ENCODE results near the gene EXO5. TPM values are rescaled to one million over a fixed set of nuclear protein-coding genes. Genes with fewer than 3 reads are reported as not detected.

EXO5 gene
- total RNA-seq, 1 experiment from 2014 or later = 9.1 TPM

- no peak for DNase-seq
- Mint-ChIP-seq H3K4me1 (ENCODE audit: low read depth, unreplicated experiment) (no peaks in the 10 kb centered on the region), H3K36me3 (ENCODE audit: insufficient read depth, unreplicated experiment) (no peaks in the 10 kb centered on the region), H3K9me3 (ENCODE audit: unreplicated experiment) (no peaks in the 10 kb centered on the region), H3K27ac (ENCODE audit: unreplicated experiment) (no peak overlapping the region), H3K27me3 (ENCODE audit: insufficient read depth, unreplicated experiment) (peaks cover 4% of the 10 kb centered on the region), H3K4me3 (ENCODE audit: unreplicated experiment) (no peak overlapping the region)
- no peaks in the 10 kb centered on the region for H3K9me3 ChIP-seq
- ChIA-PET CTCF (no interaction called here), POLR2A (no interaction called here)
- no peaks in the 10 kb centered on the region for H3K36me3 ChIP-seq (ENCODE audit: control insufficient read depth, insufficient read depth, low read length)
- TF ChIP-seq CTCF (IDR thresholded peaks at IDR 0.05; ENCODE audit: insufficient read depth in 1 of 2, low read depth in 1 of 2, low read length in 1 of 2, severe bottlenecking in 1 of 2, unreplicated experiment in 1 of 2) = no peak
- no TSS peak for BruUV-seq (replicated peaks)
- no peaks in the 10 kb centered on the region for H3K4me1 ChIP-seq
- H3K27me3 ChIP-seq (replicated peaks; ENCODE audit: control insufficient read depth, insufficient read depth, low read length) = no peaks in the 10 kb centered on the region
- no peak overlapping the region for H3K4me3 ChIP-seq (ENCODE audit: low read depth, low read length)
- intact Hi-C loops (cut with micrococcal nuclease; ENCODE audit: unreplicated experiment) = no loop called here
Measured at GRCh38 chr1:40564913-40565312, 56.3 kb downstream of the EXO5 start.

Other genes with a start within 250 kb of the EXO5 start
- gene COL9A2, start 191.5 kb upstream of the EXO5 start, total RNA-seq (2022) = 0.23 and 0.39 TPM in 2 replicates
- 6.8 and 7.5 TPM in 2 replicates for gene SMAP2, start 135.0 kb upstream of the EXO5 start, total RNA-seq (2022)
- gene ZFP69B, start 58.3 kb upstream of the EXO5 start, total RNA-seq (2022) = 1.2 TPM in 2 replicates
- 2.5 and 2.6 TPM in 2 replicates for gene ZFP69, start 31.5 kb upstream of the EXO5 start, total RNA-seq (2022)
- gene ZNF684, start 22.9 kb downstream of the EXO5 start, total RNA-seq (2022) = 2.6 and 3.2 TPM in 2 replicates
- 2.8 and 3.1 TPM in 2 replicates for gene RIMS3, start 156.9 kb downstream of the EXO5 start, total RNA-seq (2022)
- 45.5 and 61.6 TPM in 2 replicates for gene NFYC, start 182.9 kb downstream of the EXO5 start, total RNA-seq (2022)

Measured in Caco-2 (cell line).